Measurements from ENCODE around the gene PTPN3. TPM values are rescaled to one million over a fixed set of nuclear protein-coding genes. Genes with fewer than 3 reads are reported as not detected.

Gene PTPN3
- total RNA-seq, 1 experiment from 2014 or later = 20.8 TPM

- no peaks in the 10 kb centered on the region for H4K20me1 ChIP-seq (ENCODE audit: insufficient read depth)
- H3K4me1 ChIP-seq (ENCODE audit: control insufficient read depth in 1 of 2, insufficient read depth in 2 of 2, low read length in 2 of 2) = no peaks in the 10 kb centered on the region
- BruUV-seq (replicated peaks) = no TSS peak
- intact Hi-C loops (cut with micrococcal nuclease) = no loop called here
- no peaks in the 10 kb centered on the region for H3K27me3 ChIP-seq (ENCODE audit: insufficient read depth, low read length)
- H3K9me2 ChIP-seq (ENCODE audit: insufficient read depth) = no peaks in the 10 kb centered on the region
- ChIA-PET RAD21 (ENCODE audit: low non-redundant PET in 1 of 2, low total read pairs in 2 of 2, uncharacterized antibody in 2 of 2, unreplicated experiment in 2 of 2) (no interaction called here), POLR2A (no interaction called here), CTCF (no interaction called here)
- no peak overlapping the region for H3K4me2 ChIP-seq (ENCODE audit: low read length)
- H3K9me3 ChIP-seq (ENCODE audit: control insufficient read depth in 1 of 2, insufficient read depth in 1 of 2, low read depth in 1 of 2, low read length in 2 of 2) = no peaks in the 10 kb centered on the region
- H3K4me3 ChIP-seq (replicated peaks in 1 of 2; ENCODE audit: low read depth in 1 of 2, low read length in 2 of 2) = no peak overlapping the region
- no peak overlapping the region for H3K27ac ChIP-seq (ENCODE audit: low read depth, low read length)
- H3K79me2 ChIP-seq (ENCODE audit: insufficient read depth, low read length) = no peaks in the 10 kb centered on the region
- no peak for TF ChIP-seq ZBTB33 (IDR thresholded peaks at IDR 0.05; ENCODE audit: extremely low read depth, insufficient replicate concordance, low read length)
- TF ChIP-seq TCF7L2 (IDR thresholded peaks at IDR 0.05; ENCODE audit: borderline replicate concordance, extremely low read depth, insufficient read depth, insufficient read length) = no peak
- TF ChIP-seq CTCF (IDR thresholded peaks at IDR 0.05 in 2 of 3, conservative IDR thresholded peaks at IDR 0.05 in 1 of 3; ENCODE audit: borderline replicate concordance in 1 of 3, insufficient read depth in 1 of 3, low read depth in 2 of 3, low read length in 2 of 3) = no peak
- TF ChIP-seq SRF (IDR thresholded peaks at IDR 0.05; ENCODE audit: low read depth) = no peak
- no peak for TF ChIP-seq ZFX (IDR thresholded peaks at IDR 0.05)
- TF ChIP-seq POLR2AphosphoS5 (IDR thresholded peaks at IDR 0.05; ENCODE audit: low read depth, low read length) = no peak
- TF ChIP-seq EZH2phosphoT487 (IDR thresholded peaks at IDR 0.05; ENCODE audit: borderline replicate concordance) = no peak
- TF ChIP-seq ELF1 (IDR thresholded peaks at IDR 0.05; ENCODE audit: borderline replicate concordance, low read depth) = no peak
- no peak for TF ChIP-seq RAD21 (IDR thresholded peaks at IDR 0.05; ENCODE audit: low read depth)
- TF ChIP-seq MAX (IDR thresholded peaks at IDR 0.05) = no peak
- no peak for TF ChIP-seq ZNF274 (IDR thresholded peaks at IDR 0.05; ENCODE audit: low read depth, low read length)
- no peak for TF ChIP-seq POLR2A (IDR thresholded peaks at IDR 0.05; ENCODE audit: borderline replicate concordance, extremely low read depth, insufficient read depth, insufficient read length)
- no peak for TF ChIP-seq REST (IDR thresholded peaks at IDR 0.05; ENCODE audit: low read depth)
- TF ChIP-seq CEBPB (IDR thresholded peaks at IDR 0.05; ENCODE audit: low read depth) = no peak
- TF ChIP-seq CBX3 (IDR thresholded peaks at IDR 0.05; ENCODE audit: low read depth) = no peak
- no peak for TF ChIP-seq SP1 (IDR thresholded peaks at IDR 0.05; ENCODE audit: low read depth)
- no peak for TF ChIP-seq EZH2 (IDR thresholded peaks at IDR 0.05)
- DNase-seq (ENCODE audit: low read depth, low spot score) (no peak), ATAC-seq (no peak)
- H3K36me3 ChIP-seq (ENCODE audit: control insufficient read depth in 1 of 2, insufficient read depth in 2 of 2, low read length in 2 of 2) = peaks cover 39 to 46% of the 10 kb centered on the region in 2 experiments
- H3K9ac ChIP-seq (ENCODE audit: low read length) = no peak overlapping the region
- H2AFZ ChIP-seq (ENCODE audit: low read depth, low read length, poor library complexity, severe bottlenecking) = no peak overlapping the region
These were observed 115.5 kb downstream of the PTPN3 start for GRCh38 chr9:109382585-109382984.

All from HCT116 (cell line).